Glomerular endothelial cell (primary cell): ENCODE results near the gene SSB. TPM values are rescaled to one million over a fixed set of nuclear protein-coding genes. Genes with fewer than 3 reads are reported as not detected.
"Not testable (repeated sequence)": the region's sequence is repeated elsewhere in the genome, so short reads cannot be mapped to it uniquely, and the experiment has no call there.

Source experiments
- DNase-seq: peaks from one replicate; pipeline ENCODE4 v3.0.0-alpha.2; 2011; ENCODE audit warnings: low read depth, low spot score; ENCODE audit errors: extremely low read depth
- total RNA-seq: library from RNA; depleted of rRNA; stranded (reverse); fragments of >200 nt; gene quantifications from 2 replicates; pipeline ENCODE4 v1.2.3, GENCODE V29; 2015

SSB gene
- total RNA-seq, 1 donor from 2014 or later = 92.9 TPM

GRCh38 chr2:169827272-169828140, 28.8 kb downstream of the SSB start, which contains the start of gene UBR3:
TSS of gene UBR3 (plus strand) at chr2:169827454. CDS start at chr2:169827508, 54 bp downstream.
- DNase-seq = no peak

GRCh38 chr2:169828141-169828811, 29.6 kb downstream of the SSB start:
- no peak for DNase-seq

- DNase-seq = no peak
Observed at GRCh38 chr2:169834401-169834800, 35.7 kb downstream of the SSB start.

- no peak for DNase-seq
Observed at GRCh38 chr2:169838743-169839489, 40.2 kb downstream of the SSB start.

GRCh38 chr2:169839954-169840746, 41.5 kb downstream of the SSB start:
- DNase-seq = no peak

- DNase-seq = no peak
Observed at GRCh38 chr2:169840747-169841142, 42.1 kb downstream of the SSB start.

- not testable (repeated sequence) for DNase-seq
Observed at GRCh38 chr2:169841625-169842024, 43.0 kb downstream of the SSB start.

- DNase-seq = no peak
Observed at GRCh38 chr2:169845016-169845415, 46.3 kb downstream of the SSB start.

- not testable (repeated sequence) for DNase-seq
Observed at GRCh38 chr2:169848959-169849693, 50.5 kb downstream of the SSB start.

- DNase-seq = no peak
Observed at GRCh38 chr2:169849710-169850109, 51.0 kb downstream of the SSB start.

- no peak for DNase-seq
Observed at GRCh38 chr2:169853041-169853668, 54.5 kb downstream of the SSB start.

GRCh38 chr2:169855281-169856258, 56.9 kb downstream of the SSB start:
- not testable (repeated sequence) for DNase-seq

- no peak for DNase-seq
Observed at GRCh38 chr2:169859423-169859822, 60.8 kb downstream of the SSB start.

GRCh38 chr2:169860149-169860548, 61.5 kb downstream of the SSB start:
- DNase-seq = no peak
